ENCODE measurements around the gene CD2BP2. TPM values are rescaled to one million over a fixed set of nuclear protein-coding genes. Genes with fewer than 3 reads are reported as not detected.

The CD2BP2 gene
- total and polyA plus RNA-seq, 2 of the 13 experiments (the other 11 are each of a cell fraction or from before 2014, with no cell fraction given): 24.9 to 54.6 TPM

DNA sequence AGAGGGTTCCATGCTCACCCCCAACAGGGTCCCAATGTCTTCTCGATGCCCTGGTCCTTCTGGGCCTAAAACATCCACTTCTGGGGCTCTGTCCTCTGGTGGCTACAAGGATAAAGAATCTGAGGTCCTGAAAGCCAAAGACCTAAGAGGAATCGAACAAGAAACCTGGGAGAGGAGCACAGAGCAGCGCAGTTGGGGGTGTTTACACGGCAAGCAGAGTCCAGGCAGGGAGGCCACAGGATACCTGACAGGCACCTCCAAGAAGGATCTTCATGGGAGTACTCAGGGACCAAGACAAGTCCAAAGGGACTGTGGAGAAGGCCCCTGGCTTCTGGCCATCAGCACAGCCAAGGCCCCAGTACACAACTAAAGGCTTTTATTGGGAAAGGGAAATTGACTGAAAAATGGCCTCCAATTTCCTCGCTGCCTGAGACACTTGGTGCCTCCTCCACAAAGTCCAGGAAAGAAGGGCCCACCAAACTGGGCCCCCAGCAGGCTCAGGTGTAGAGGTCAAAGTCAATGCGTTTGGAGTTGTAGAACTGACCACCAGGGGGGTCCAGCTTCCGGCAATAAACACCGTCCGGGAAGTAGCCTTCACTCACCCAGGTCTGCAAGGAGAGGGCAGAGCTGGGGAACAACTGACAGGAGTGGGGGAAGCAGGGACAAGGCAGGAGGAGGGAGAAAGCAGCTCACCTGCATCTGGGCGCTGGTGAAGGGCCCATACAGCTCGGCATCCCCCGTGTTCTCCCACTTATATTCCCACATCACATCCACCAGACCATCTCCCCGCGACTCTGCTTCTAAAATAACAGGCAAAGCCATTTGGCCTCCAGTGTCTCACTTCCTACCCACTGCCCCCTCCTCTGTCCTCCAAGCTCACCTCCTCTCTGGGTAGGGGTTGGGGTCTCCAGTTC is 2.4 kb downstream of the CD2BP2 start (continued):
- TF ChIP-seq, protein P1, sequence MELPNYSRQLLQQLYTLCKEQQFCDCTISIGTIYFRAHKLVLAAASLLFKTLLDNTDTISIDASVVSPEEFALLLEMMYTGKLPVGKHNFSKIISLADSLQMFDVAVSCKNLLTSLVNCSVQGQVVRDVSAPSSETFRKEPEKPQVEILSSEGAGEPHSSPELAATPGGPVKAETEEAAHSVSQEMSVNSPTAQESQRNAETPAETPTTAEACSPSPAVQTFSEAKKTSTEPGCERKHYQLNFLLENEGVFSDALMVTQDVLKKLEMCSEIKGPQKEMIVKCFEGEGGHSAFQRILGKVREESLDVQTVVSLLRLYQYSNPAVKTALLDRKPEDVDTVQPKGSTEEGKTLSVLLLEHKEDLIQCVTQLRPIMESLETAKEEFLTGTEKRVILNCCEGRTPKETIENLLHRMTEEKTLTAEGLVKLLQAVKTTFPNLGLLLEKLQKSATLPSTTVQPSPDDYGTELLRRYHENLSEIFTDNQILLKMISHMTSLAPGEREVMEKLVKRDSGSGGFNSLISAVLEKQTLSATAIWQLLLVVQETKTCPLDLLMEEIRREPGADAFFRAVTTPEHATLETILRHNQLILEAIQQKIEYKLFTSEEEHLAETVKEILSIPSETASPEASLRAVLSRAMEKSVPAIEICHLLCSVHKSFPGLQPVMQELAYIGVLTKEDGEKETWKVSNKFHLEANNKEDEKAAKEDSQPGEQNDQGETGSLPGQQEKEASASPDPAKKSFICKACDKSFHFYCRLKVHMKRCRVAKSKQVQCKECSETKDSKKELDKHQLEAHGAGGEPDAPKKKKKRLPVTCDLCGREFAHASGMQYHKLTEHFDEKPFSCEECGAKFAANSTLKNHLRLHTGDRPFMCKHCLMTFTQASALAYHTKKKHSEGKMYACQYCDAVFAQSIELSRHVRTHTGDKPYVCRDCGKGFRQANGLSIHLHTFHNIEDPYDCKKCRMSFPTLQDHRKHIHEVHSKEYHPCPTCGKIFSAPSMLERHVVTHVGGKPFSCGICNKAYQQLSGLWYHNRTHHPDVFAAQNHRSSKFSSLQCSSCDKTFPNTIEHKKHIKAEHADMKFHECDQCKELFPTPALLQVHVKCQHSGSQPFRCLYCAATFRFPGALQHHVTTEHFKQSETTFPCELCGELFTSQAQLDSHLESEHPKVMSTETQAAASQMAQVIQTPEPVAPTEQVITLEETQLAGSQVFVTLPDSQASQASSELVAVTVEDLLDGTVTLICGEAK (IDR thresholded peaks at IDR 0.05): no peak
- TF ChIP-seq, protein P1 (CRISPR knock-in tag; IDR thresholded peaks at IDR 0.05): no peak
- 0 out of 2 replicates have a peak, but pooled peaks have one; percentile 44 for TF ChIP-seq BRF2 (CRISPR knock-in tag; IDR thresholded peaks at IDR 0.05)
- no peak for TF ChIP-seq ZSCAN22 (CRISPR knock-in tag; IDR thresholded peaks at IDR 0.05)
- no peak for TF ChIP-seq GATAD2A (CRISPR knock-in tag; IDR thresholded peaks at IDR 0.05)
- TF ChIP-seq SCMH1 (CRISPR knock-in tag; IDR thresholded peaks at IDR 0.05; ENCODE audit: borderline replicate concordance): no peak
- TF ChIP-seq PAXIP1 (CRISPR knock-in tag; conservative IDR thresholded peaks at IDR 0.05): no peak; the same call in 1 of the 2 replicates
- no peak for TF ChIP-seq BHLHE40 (IDR thresholded peaks at IDR 0.05; ENCODE audit: low read length)
- 0 out of 2 replicates have a peak, but pooled peaks have one; percentile 37 for TF ChIP-seq NFKBIZ (CRISPR knock-in tag; IDR thresholded peaks at IDR 0.05)
- TF ChIP-seq TBX2 (CRISPR knock-in tag; IDR thresholded peaks at IDR 0.05; ENCODE audit: borderline replicate concordance): no peak; the same call in 1 of the 2 replicates
- TF ChIP-seq, protein P2, sequence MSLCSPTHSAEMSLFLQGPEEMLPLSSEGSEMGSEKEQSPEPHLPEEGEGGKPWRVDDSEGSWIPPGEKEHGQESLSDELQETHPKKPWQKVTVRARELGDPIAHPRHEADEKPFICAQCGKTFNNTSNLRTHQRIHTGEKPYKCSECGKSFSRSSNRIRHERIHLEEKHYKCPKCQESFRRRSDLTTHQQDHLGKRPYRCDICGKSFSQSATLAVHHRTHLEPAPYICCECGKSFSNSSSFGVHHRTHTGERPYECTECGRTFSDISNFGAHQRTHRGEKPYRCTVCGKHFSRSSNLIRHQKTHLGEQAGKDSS (CRISPR knock-in tag; IDR thresholded peaks at IDR 0.05; ENCODE audit: borderline replicate concordance, low read depth): no peak
- TF ChIP-seq, protein P3, sequence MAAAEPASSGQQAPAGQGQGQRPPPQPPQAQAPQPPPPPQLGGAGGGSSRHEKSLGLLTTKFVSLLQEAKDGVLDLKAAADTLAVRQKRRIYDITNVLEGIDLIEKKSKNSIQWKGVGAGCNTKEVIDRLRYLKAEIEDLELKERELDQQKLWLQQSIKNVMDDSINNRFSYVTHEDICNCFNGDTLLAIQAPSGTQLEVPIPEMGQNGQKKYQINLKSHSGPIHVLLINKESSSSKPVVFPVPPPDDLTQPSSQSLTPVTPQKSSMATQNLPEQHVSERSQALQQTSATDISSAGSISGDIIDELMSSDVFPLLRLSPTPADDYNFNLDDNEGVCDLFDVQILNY (CRISPR knock-in tag; conservative IDR thresholded peaks at IDR 0.05): no peak
